Activated CD4-positive, alpha-beta T cell treated with anti-CD3 and anti-CD28 coated beads, Interleukin-2, Interleukin-4, amounts not matched to agents 100 ng/mL and 50 ng/mL, durations not matched to agents 16 hours and 8 hours (primary cell): Measurements from ENCODE around the gene PTPN14.

Source experiments
- DNase-seq: peaks from one replicate; pipeline ENCODE4 v3.0.0-alpha.2; 2020; ENCODE audit warnings: low spot score

PTPN14 gene

DNA sequence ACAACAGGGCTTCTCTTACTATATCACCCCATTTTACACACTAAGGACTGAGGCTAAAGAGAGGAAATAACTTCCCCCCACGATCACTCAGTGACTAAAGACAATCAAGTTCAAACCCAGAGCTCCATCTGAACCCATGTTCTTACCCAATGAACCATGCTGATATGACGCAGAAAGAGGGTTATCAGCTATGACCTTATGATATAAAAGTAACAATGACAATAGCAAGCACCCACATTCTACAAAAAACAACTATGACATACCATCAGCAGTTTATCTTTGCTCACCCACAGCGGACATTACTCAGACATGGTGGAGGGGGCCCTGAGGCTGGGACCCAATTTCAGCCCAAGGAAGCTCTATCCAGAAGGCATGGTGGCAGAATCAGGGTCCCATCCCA is 75.7 kb downstream of the PTPN14 start:
- no peak for DNase-seq

DNA sequence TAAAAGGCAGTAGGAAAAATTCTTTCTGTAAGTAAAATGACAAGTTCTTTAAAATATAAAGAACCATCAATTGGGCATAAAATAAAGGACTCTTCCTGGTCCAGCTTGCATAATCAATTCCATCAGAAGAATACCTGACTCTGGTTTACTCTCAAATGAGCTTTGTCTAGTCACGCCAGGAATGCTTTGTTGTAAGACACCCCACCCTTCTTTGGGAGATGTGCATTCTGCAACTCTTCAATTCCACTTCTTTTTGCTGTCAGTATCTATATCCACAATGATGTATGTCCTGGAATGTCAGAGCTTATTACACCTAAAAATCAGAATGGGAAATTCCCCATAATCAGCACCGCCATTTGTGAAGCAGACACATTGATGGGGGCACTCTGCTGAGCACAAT is 76.1 kb downstream of the PTPN14 start:
- DNase-seq, result no peak

DNA sequence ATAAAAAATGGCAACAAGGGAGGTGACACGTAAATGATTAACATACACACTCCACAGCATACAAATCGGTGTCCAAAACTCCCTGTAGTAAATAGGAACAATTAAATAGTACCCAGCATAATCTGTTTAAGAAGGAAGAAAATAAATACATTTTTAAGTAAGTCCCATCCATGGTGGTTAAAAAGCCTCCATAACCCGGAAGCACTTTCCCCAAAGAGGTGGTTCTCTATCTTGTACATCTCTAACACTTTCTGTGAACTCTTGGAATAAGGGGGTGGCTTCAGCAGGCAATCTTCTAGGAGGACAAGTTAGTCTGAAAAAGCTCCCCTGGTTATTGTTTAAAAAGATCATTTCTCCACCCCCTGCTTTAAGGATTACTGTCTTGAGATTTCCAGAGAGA is 76.9 kb downstream of the PTPN14 start:
- no peak for DNase-seq

DNA sequence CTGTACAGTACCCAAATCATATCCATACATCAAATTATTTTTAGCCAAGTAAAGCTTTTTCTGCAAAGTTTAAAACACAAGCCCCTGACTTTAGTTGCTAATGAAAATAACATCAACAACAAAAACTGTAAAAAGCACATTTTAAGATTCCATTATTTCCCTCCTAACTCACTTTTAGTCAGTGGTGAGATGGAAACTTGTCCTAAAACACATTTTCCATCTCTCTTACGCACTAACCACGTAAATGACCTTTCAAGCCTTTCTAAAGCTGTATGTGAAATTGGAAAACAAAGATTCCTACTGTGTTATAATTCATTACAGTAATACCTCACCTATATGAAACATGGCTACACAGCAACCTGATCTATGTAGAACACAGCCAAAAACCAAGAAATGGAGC is 77.5 kb downstream of the PTPN14 start:
- no peak for DNase-seq

DNA sequence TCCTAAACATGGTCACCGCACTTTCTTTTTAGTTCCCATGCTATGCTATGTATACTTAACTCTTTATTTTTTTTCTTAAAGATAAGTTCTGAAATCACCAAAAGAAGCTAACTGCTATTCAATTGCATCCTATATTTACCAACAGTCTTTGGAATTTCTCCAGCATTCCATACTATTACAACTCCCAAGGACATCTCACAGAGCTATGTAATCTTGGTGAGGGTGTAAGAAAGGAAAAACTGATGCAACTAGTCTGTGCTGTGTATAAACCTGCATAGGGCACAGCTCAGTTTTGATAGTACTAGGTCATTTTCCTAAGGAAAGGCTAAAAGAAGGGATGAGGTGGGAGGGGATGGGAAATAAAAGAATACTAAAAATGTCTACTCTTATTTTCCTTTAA is 78.0 kb downstream of the PTPN14 start:
- DNase-seq, result no peak

DNA sequence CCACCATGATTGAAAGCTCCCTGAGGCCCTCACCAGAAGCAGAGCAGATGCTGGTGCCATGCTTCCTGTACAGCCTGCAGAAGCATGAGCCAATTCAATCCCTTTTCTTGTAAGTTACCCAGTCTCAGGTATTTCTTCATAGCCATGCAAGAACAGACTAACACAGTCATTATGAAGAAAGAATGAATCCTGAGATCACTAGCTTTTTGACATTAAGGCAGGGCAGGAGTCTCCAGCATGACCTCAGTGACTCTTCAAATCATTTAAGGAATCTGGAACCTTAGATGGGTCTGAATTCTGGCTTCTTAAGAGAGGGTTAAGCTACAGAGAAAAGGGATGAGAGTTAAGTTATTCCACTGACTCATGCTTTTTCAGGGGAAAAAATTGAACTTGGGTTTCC is 79.0 kb downstream of the PTPN14 start:
- no peak for DNase-seq

DNA sequence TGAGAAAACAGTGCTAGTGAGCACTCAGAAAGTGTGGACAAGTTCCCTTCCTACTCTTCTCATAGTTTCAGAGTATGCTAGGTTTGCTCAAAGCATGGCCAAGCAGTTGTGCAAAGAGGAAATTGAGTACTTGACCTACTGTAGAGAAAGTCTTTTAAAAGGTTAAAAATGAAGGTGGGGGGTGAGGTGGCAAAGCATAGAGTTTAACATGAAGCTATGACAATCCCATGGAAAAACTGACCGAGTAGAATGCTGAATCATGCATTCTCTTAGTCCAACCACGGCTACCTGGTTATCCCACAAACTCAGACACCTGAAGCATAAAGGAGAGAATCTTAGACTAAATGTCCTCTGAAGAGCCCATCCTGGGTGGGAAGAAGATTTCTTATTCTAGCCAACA is 79.9 kb downstream of the PTPN14 start:
- DNase-seq, result no peak

DNA sequence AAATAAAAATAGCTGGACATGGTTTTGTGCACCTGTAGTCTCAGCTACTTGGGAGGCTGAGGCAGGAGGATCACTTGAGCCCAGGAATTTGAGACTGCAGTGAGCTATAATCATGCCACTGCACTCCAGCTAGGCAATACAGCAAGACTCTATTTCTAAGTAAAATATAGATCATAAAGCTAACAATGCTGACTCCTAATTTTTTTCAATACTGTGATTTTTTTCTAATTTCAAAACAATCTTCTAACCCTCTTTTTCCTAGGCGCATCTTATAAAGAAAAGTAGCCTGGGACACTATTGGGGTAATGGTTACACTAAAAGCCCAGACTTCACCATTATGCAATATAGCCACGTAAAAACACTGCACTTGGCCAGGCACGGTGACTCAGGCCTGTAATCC is 81.3 kb downstream of the PTPN14 start:
- DNase-seq, result no peak

DNA sequence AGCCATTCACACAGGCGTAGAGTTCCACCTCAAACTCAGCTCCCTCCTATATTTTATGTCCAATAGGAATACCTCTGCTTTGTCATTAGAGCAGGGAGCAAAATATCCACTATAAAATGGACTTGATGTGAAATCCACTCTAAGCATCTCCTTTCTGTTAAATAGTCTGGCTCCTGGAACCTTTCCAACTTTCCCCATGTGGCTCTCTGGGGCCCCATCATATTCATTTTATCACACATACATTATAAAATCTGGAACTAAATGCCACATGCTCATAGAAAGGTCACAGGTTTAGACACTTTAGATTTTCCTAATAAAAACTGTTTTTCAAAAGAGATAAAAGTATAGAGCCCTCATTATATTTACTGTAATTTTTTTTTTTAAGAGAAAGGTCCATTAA is 82.1 kb downstream of the PTPN14 start:
- DNase-seq, result no peak

DNA sequence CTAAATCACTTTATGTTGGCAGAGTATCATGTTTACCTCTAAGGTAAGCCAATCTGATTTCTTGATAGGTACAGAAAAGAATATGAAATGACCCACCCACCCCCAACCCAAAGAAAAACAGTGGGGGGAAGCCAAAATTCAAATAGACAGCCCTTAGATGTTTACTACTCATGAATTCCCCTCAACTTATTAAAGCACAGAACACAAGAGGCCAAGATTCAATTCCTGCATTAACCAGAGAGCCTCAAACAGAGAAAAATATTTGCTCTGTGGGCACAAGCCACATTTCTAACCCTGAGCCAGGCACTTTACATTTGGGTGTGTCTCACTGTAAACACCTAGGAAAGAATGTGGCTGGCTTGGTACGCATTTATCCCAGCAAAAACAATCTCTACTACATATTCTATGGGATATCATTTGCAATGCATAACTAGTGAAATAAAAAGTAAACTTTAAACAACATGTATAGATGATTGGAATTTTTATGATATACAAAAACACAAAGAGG is 84.3 kb downstream of the PTPN14 start:
- DNase-seq, result no peak

DNA sequence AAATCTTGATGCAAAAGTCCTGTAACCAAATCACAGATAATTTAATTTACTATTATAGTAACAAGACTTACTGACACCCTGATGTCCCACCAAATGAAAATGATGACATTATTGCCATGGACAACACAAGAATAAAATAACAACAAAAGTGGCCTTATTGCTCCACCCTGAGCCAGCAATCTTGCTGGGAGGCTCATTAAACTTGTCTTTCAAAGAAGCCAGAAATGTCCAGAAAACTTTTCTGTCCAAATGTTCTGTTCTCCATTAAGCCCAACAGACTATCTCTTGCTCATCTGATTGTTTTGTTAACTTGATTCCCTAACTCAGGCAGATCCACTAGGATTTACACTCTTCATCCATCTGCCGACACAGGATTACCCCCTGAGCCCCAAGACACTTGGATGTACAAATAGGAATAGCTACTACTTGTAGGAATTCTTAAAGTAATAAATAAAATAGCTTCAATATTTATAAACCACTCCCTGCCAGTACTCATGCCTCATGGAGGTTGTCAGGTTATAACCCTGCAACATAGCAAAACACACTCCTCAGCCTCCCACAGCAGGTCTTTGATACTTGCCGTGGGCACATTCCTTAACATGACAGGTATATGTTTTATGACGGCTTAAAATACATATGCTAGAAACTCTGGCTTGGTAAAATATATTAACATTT is 84.9 kb downstream of the PTPN14 start:
- DNase-seq, result no peak

DNA sequence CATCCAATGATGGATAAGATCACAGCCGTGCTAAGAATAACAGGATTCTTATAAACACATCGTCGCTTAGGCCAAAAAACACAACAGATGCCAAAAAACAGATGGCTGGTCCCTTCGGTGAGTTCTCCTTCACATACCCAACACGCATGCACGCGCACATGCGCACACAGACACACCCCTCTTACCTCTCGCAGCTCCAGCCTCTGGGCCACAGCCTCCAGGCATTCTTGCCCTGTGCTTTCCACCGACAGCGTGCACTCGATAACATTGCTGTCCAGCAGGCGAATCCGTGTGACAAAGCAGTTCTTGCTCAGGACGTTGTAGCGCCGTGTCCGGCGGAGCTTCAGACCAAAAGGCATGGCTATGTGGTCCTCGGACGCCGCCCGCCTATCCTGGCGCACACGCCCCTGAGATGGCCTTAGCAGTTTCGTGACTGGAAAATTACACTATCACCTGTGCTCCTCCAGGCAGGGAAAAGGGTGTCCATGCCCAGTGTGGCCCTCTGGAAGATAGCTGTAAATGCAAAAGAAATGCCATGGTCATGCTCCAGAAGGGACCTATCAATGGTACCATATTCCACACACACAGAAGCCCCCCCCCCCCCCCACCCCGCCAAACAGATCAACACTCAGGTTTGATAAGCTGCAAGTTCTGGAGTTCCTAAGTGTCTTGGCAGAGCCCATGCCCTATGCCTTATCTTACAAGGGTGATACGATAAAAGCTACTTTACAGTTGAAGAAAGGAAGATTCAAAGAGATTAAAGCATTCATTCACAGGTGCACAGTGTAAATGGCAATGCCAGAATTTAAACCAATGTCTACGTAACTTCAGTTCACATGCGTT is 86.7 kb downstream of the PTPN14 start:
- DNase-seq, result no peak

DNA sequence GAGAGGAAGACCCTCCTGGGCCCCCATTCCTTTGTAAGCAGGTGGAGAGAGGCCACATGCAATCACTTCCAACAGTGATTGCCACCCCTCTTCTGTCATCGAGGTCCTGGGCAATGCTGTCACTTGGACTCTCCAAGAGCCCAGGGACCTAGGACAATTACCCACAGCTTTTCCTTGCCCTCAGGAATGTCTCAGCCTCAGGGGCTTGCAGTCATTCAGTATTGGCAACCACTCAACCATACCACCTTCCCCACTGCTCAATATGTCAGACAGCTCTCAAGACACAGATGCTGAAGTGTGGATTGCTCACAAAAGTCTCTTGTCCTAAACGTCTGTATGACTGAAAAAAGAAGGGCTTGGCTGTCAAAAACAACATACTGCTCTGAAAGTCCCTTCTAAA is 87.8 kb downstream of the PTPN14 start:
- no peak for DNase-seq

DNA sequence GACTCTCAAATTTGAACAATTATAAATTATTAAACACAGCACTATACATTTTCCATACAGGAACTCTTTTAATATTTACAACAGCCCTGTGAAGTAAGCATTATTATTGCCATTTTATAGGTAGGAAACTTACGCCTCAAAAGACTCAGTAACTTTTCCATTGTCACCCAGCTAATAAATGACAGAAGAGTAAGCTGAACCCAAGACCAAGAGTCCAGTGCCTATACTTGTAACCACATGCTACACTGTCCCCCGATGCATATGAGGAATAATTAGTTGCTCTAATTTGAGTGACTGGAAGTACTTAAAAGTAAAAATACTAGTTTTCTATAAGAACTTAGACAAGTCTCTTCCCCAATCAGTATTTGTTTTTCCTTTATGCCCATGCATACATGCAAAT is 88.5 kb downstream of the PTPN14 start:
- no peak for DNase-seq

DNA sequence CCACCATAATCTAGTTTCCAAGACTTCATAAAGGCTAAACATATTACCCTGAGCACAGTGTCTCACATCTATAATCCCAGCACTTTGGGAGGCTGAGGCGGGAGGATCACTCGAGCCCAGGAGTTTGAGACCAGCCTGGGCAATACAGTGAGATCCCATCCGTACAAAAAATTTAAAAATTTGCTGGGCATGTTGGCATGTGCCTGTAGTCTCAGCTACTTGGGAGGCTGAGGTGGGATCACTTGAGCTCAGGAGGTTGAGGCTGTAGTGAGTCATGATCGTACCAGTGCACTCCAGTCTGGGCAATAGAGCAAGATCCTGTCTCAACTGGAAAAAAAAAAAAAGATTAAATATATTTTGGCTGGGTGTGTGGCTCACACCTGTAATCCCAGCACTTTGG is 90.1 kb downstream of the PTPN14 start:
- DNase-seq, result no peak

DNA sequence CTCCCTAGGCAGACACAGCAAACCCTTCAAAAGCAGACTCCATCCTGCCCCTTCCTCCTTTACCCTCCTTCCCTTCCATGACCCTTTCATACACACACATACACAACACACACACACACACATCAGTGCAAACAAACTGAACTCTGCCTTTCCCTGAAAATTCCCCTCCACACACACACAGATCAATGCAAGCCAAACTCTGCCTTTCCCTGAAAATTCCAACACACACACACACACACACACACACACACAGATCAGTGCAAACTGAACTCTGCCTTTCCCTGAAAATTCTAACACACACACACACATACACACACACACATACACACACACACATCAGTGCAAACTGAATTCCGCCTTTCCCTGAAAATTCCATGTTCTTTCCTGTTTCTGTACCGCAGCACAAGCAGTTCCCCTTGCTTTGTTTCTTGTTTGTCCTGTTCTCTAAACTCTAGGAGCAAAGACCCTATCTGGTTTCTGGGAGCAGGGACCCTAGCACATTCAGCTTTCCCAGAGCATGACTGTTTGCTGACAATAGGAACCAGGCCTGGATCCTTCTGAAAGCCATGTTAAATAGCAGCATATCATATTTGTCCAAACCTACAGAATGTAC is 91.0 kb downstream of the PTPN14 start:
- no peak for DNase-seq

DNA sequence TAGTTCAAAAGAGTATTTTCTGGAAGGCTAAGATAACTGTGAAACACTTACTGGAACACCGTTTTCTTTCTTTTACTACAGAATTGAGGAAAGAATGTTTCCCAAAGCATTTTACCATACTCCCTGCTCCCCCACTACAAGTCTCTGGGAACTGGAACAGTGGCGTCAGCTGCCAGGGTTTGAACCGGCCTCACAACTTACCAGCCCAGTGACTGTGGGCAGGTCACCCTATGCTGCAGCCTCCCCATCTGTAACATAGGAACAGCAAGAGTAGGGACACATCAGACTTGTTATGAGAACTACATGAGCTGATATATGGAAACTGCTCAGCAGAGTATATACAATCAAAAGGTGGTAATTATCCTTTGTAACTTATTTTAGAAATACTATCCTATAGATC is 91.5 kb downstream of the PTPN14 start:
- no peak for DNase-seq

DNA sequence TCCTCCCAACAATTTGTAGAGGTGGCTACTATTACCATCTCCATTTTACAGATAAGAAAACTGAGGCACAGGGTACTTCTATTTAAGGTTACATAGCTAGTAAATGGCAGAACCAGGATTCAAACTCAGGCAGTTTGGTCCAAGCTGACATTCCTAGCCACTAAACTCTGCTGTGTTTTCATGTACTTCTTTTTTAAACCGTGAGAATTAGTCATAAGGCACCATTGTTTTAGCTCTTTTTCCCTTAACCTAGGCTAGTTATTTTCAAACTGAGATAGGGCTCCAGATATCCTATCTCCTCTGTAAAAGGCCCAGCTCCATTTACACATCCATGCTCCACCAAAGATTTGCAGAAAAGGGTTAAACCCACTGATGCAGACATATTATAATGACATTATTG is 92.9 kb downstream of the PTPN14 start:
- DNase-seq, result no peak

DNA sequence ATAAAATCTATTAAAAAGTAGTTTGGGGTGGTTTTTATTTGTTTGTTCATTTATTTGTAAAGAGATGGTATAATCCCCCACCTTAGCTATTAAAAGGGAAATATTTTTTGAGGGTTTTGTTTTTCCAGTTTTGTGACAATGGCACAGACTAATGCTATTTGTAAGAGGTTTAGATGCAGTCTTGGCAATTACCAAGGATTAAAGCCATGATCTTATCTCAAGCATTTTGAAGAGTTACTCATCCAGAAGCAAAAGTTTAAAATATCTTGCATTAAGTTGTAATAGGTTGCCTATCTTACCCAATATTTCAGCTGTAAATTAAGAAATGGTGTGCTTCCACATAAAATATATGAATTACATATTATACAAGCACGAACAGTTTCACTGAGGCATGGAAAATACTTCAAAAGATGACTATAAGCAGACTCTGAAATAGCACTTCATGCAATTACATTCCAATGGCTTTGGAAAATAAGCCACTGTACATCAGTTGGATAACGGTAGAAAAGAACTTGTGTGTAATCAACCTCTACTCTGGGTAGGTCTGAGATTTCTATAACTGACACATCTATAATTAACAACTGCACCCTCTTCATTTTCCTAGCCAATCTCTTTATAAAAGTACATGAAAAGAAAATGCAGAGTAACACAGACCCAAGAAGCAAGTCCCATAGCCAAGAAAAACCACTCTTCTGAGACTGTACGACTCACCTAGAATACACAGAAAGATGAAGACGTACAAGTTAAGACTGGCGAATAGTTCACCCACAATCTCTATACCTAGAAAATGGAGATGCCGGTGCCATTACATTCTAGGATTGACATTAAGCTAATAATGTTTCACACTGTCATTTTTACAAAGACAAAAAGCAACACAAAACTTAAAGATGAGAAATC is 95.2 kb downstream of the PTPN14 start:
- no peak for DNase-seq

DNA sequence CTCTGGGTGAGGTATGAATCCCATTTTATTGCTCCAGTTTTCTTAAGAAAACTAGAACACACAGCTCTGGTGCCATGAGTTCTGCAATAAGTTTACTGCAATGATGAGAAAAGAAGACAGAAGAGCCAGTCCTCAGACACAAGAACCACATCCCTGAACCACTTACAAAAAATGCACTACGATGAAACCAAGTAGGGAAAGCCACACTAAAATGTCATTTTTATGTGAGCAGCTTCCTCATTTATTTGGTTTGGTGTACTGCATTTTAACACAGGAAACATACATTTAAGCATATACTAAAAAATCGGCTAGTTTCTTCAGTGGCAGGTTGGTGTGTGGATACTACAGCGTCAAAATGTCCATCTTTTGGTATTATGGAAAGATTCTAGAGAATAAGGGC is 95.9 kb downstream of the PTPN14 start:
- no peak for DNase-seq

DNA sequence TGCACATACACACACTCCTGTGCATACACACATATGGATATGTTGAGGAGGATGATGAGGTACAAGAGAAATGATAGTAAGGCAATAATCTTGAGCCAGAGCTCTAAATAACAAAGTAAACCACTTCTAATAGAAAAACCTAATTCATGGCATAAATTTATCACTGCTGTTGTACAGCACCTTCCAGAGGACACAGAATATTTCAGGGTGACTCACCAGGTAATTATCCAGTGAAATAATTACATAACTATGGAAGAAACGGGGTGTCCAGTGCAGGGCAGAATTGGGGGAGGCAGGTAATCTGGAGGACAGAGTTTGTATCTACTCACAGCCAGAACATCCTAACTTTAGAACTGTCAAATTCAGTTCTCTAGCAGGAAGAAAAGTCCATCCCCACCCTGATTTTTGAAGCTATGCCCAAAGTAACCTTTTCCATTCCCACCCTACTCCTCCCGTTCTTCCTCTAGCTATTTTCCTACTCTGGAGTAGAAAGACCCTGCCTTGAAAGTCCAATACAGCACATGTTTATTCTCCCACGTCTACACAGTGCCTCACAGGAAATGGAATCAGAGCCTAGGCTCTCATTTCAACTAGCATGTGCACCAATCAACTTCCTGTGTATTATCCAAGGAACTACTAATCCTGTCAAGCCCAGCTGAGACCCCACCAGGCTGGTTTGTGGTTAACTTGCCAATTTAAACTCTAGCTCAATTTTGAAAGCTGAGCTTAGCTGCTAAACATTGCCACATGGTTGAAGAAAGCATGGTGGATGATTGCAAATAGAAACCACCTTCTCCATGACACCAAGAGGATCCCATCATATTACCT is 96.6 kb downstream of the PTPN14 start:
- DNase-seq, result no peak
